B cell (primary cell): ENCODE results near the gene RAB11FIP3. TPM values are rescaled to one million over a fixed set of nuclear protein-coding genes. Genes with fewer than 3 reads are reported as not detected.

ENCODE experiments used
- ATAC-seq: fragments of 200-7000 bp; cut with Tn5 transposase; one replicate; pipeline ENCODE4 v1.10.0; 2021; ENCODE audit warnings: low read depth, mild to moderate bottlenecking, moderate number of reproducible peaks, moderate library complexity
- CTCF ChIA-PET: fragments of 350-600 bp; sonication (Branson Sonifier 250); formaldehyde crosslinking; loops from one replicate; lab custom pipeline; 2021; ENCODE audit warnings: antibody characterized with exemption, inconsistent platforms; lab: Charles Lee
- POLR2A ChIA-PET: fragments of 350-600 bp; sonication (Branson Sonifier 250); formaldehyde crosslinking; loops from one replicate; lab custom pipeline; 2021; ENCODE audit warnings: antibody characterized with exemption; lab: Charles Lee
- DNase-seq: peaks from one replicate; pipeline ENCODE4 v3.0.0; 2013
- H2AFZ ChIP-seq: 2 replicates; pipeline ENCODE4 v1.6.1; 2012; ENCODE audit warnings: mild to moderate bottlenecking, low read depth, low read length; ENCODE audit not compliant: insufficient read depth, poor library complexity, severe bottlenecking
- H3K27ac ChIP-seq, 2 donors: 1 replicate in 1 of 2; 2 replicates in 1 of 2; pipeline ENCODE4 v1.5.1; 2012 to 2013; ENCODE audit warnings: low read length in 2 of 2, mild to moderate bottlenecking in 2 of 2, moderate library complexity in 1 of 2
- H3K27me3 ChIP-seq, 4 experiments: fragments of 200-600 bp in 1 of 4; sonication (generic) in 1 of 4; replicated peaks in 1 of 4; 1 replicate in 2 of 4; 2 replicates in 2 of 4; pipeline versions ENCODE4 v1.6.1 to v1.7.0; 2013 to 2016; ENCODE audit warnings: low read length in 3 of 4, mild to moderate bottlenecking in 2 of 4, mixed read lengths in 1 of 4, moderate library complexity in 1 of 4; ENCODE audit not compliant: insufficient read depth in 4 of 4, control insufficient read depth in 3 of 4; ENCODE audit errors: control extremely low read depth in 1 of 4
- H3K36me3 ChIP-seq, 2 experiments: replicated peaks in 1 of 2; 1 replicate in 1 of 2; 2 replicates in 1 of 2; pipeline versions ENCODE4 v1.6.1 to v1.7.1; 2013; ENCODE audit warnings: low read length in 1 of 2; ENCODE audit not compliant: insufficient read depth in 2 of 2, control insufficient read depth in 1 of 2; ENCODE audit errors: control extremely low read depth in 1 of 2, extremely low read depth in 1 of 2
- H3K4me1 ChIP-seq, 2 donors: fragments of 200-600 bp in 1 of 2; sonication (generic) in 1 of 2; 1 replicate in 1 of 2; 2 replicates in 1 of 2; pipeline versions ENCODE4 v1.5.1 to v1.6.1; 2013 to 2017; ENCODE audit warnings: low read length in 2 of 2; ENCODE audit not compliant: control insufficient read depth in 2 of 2, insufficient read depth in 2 of 2
- H3K4me2 ChIP-seq: replicated peaks from 2 replicates; pipeline ENCODE3; 2012; ENCODE audit warnings: mild to moderate bottlenecking, low read depth, low read length; ENCODE audit not compliant: poor library complexity, severe bottlenecking
- H3K4me3 ChIP-seq, 5 experiments: fragments of 200-600 bp in 1 of 5; sonication (generic) in 1 of 5; 1 replicate in 3 of 5; 2 replicates in 2 of 5; pipeline versions ENCODE4 v1.5.1 to v1.7.0; 2011 to 2016; ENCODE audit warnings: low read length in 4 of 5, mild to moderate bottlenecking in 4 of 5, low read depth in 2 of 5, control low read depth in 1 of 5, moderate library complexity in 1 of 5; ENCODE audit not compliant: insufficient read depth in 1 of 5; ENCODE audit errors: control extremely low read depth in 1 of 5, extremely low read depth in 1 of 5
- H3K79me2 ChIP-seq: fragments of 200-600 bp; sonication (generic); one replicate; pipeline ENCODE4 v1.6.0; 2016; ENCODE audit warnings: low read length; ENCODE audit not compliant: control insufficient read depth, insufficient read depth
- H3K9ac ChIP-seq: fragments of 200-600 bp; sonication (generic); 2 replicates; pipeline ENCODE4 v1.6.1; 2017; ENCODE audit warnings: mild to moderate bottlenecking, low read length, moderate library complexity
- H3K9me3 ChIP-seq, 3 donors: one replicate each; pipeline versions ENCODE4 v1.6.1 to v1.7.1; 2013; ENCODE audit warnings: low read length in 2 of 3; ENCODE audit not compliant: control insufficient read depth in 2 of 3, insufficient read depth in 1 of 3; ENCODE audit errors: control extremely low read depth in 1 of 3
- H4K20me1 ChIP-seq: 2 replicates; pipeline ENCODE4 v1.6.0; 2012; ENCODE audit warnings: mild to moderate bottlenecking, low read length; ENCODE audit not compliant: insufficient read depth, control insufficient read depth, poor library complexity, severe bottlenecking
- H3K27ac Mint-ChIP-seq: one replicate; pipeline ENCODE4 v1.8.0; 2021; ENCODE audit warnings: mixed read lengths
- H3K27me3 Mint-ChIP-seq: one replicate; pipeline ENCODE4 v1.8.0; 2021; ENCODE audit warnings: mixed read lengths
- H3K4me1 Mint-ChIP-seq: one replicate; pipeline ENCODE4 v1.8.0; 2021; ENCODE audit warnings: mixed read lengths
- H3K4me3 Mint-ChIP-seq: one replicate; pipeline ENCODE4 v1.8.0; 2021; ENCODE audit warnings: mixed read lengths
- H3K9me3 Mint-ChIP-seq: one replicate; pipeline ENCODE4 v1.8.0; 2022; ENCODE audit warnings: mixed read lengths; ENCODE audit not compliant: insufficient read depth
- CTCF ChIP-seq: fragments of 200-600 bp; IDR thresholded peaks from one replicate; pipeline ENCODE4 v1.8.0; 2022; ENCODE audit warnings: antibody characterized with exemption, mild to moderate bottlenecking
- EZH2 ChIP-seq: IDR thresholded peaks from 2 replicates; pipeline ENCODE4 v1.6.1; 2012; ENCODE audit warnings: borderline replicate concordance, low read depth, mild to moderate bottlenecking, moderate library complexity, low read length; ENCODE audit not compliant: insufficient read depth, poor library complexity, severe bottlenecking
- WGBS: methylation state at CpG from one replicate; pipeline ENCODE4 v1.1.5; 2013; ENCODE audit warnings: missing lambda C conversion rate; ENCODE audit not compliant: insufficient coverage; 5-methylcytosine and 5-hydroxymethylcytosine counted together
- intact Hi-C: fragments of 100-400 bp; cut with micrococcal nuclease; formaldehyde crosslinking; loops from one replicate; pipeline ENCODE4 v1.10.0; 2022
- polyA plus RNA-seq: library from polyadenylated mRNA; depleted of rRNA; stranded (reverse); fragments of >200 nt; gene quantifications from 2 replicates; pipeline ENCODE4 v1.2.3, GENCODE V29; 2012
- total RNA-seq, 2 donors: library from RNA; stranded (reverse); fragments of 120-200 nt in 1 of 2; gene quantifications; 1 replicate in 1 of 2; 2 replicates in 1 of 2; pipeline versions ENCODE4 v1.2.3 to v1.2.4, GENCODE V29; 2013 to 2022

RAB11FIP3 gene
- total and polyA plus RNA-seq, 2 donors (not counting 1 experiment from before 2014, with no cell fraction given): 24.3 to 57.2 TPM

GRCh38 chr16:495127-495748 is 69.8 kb downstream of the RAB11FIP3 start:
- Histone ChIP-seq H3K4me2 (no peak overlapping the region), H3K4me1 (no peaks in the 10 kb centered on the region), H4K20me1 (no peaks in the 10 kb centered on the region), H3K36me3 (peaks cover 0 to 6% of the 10 kb centered on the region in 2 experiments), H3K9ac (no peak overlapping the region), H3K79me2 (no peaks in the 10 kb centered on the region), H3K27ac (no peak overlapping the region), H3K9me3 (no peaks in the 10 kb centered on the region), H3K27me3 (no peaks in the 10 kb centered on the region), H3K4me3 (no peak overlapping the region), H2AFZ (no peak overlapping the region)
- no peak for TF ChIP-seq EZH2
- TF ChIP-seq CTCF: no peak
- CTCF ChIA-PET: no interaction called here
- intact Hi-C loops: no loop called here
- Mint-ChIP-seq H3K4me3 (no peak overlapping the region), H3K27me3 (no peaks in the 10 kb centered on the region), H3K9me3 (no peaks in the 10 kb centered on the region), H3K27ac (no peak overlapping the region), H3K4me1 (no peaks in the 10 kb centered on the region)
- DNase-seq (no peak), ATAC-seq (no peak)
- POLR2A ChIA-PET: no interaction called here
- WGBS: 54% methylated on average over 11 of the region's 11 CpGs

DNA sequence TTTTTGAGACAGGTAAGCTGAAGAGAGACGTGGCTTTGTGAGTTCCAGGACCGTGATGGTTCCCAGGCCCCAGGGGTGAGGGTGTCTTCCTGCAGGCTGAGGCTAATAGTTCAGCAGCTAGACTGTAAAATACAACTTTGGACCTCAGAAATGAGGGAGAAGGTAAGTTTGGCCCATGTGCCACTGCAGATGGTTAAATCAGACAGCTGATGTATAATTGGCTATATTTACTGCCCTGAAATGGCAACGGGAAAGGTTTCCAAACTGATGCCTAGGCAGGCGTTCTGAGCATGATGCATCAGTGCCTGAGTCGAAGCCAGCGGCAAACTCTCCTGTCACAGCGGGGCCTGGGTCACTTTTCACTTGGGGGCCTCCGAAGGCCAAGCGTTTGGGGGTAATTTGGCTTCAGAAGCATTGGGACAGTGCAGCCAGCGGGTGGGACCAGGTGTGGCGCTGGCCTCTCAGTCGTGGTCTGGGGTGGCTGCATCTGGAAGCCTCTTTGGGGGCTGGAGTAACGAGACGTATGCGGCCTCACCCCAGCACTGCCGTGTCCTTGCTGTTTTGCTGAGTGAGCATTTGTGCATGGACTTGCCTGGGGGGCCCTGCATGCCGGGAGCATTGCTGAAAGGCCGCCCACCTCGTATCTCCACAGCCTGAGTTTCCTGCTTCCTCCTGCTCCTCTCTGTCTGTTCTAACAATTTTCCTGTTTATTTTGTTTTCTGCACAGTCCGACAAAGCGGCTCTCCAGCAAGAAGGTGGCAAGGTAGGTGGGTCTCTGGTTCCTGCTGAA is 70.8 kb downstream of the RAB11FIP3 start:
- no peaks in the 10 kb centered on the region for H3K79me2 ChIP-seq
- no peaks in the 10 kb centered on the region for H3K9me3 ChIP-seq
- Mint-ChIP-seq H3K9me3 (no peaks in the 10 kb centered on the region), H3K4me1 (no peaks in the 10 kb centered on the region), H3K27me3 (no peaks in the 10 kb centered on the region), H3K4me3 (no peak overlapping the region), H3K27ac (no peak overlapping the region)
- no peak overlapping the region for H3K4me2 ChIP-seq
- H3K27ac ChIP-seq: no peak overlapping the region
- no peak for TF ChIP-seq EZH2
- no peak for TF ChIP-seq CTCF
- intact Hi-C loops: no loop called here
- WGBS: 77% methylated on average over 12 of the region's 21 CpGs
- H3K36me3 ChIP-seq: no peaks in the 10 kb centered on the region
- no peaks in the 10 kb centered on the region for H3K4me1 ChIP-seq
- H3K27me3 ChIP-seq: no peaks in the 10 kb centered on the region
- H3K9ac ChIP-seq: no peak overlapping the region
- H3K4me3 ChIP-seq: no peak overlapping the region
- no peaks in the 10 kb centered on the region for H4K20me1 ChIP-seq
- CTCF ChIA-PET: no interaction called here
- DNase-seq (no peak), ATAC-seq (no peak)
- POLR2A ChIA-PET: no interaction called here
- no peak overlapping the region for H2AFZ ChIP-seq
